ENCODE data around the gene PHACTR1.

Gene PHACTR1

GRCh38 chr6:13038315-13038714 lies 321.7 kb downstream of the PHACTR1 start:
- no peak for DNase-seq

GRCh38 chr6:13038741-13039190 lies 322.2 kb downstream of the PHACTR1 start:
- no peak for DNase-seq

DNA sequence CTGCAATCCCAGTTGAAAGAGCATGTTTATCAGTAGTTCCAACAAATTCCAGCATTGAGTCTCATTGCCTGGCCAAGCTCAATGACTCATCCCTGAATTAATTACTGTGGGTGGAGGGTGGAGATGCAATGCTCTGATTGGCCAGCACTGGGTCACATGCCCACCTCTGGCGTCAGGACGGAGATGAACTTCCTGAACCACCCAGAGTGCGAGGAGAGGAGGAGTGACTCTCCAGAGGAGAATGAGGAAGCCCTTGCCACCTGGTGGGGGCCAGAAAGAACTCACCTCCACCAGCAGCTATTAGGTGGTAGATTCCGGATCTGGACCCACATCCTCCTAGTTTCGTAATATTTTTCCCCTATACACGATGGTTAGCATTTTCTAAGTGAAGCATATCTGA lies 327.8 kb downstream of the PHACTR1 start:
- no peak for DNase-seq

DNA sequence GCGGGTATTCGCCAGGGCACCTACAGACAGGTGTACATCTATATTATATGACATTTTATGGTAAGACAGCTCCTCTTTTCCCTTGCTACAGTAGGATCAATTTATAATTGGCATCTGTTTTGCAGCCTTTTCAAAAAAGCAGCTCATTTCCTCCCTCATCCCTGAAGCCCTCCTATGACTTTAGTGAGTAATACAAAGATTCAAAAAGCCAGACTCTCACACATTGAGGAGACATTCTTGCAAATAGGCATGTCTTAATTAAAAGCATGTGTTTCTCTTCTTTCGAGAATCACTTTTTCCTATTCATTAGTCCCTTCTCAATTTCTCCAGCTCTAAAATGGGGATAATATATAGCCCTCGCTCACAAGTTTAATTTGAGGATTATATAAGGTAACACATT lies 328.3 kb downstream of the PHACTR1 start:
- no peak for DNase-seq

GRCh38 chr6:13045676-13046075 lies 329.1 kb downstream of the PHACTR1 start:
- DNase-seq, result no peak

GRCh38 chr6:13046084-13046483 lies 329.5 kb downstream of the PHACTR1 start:
- DNase-seq, result no peak

DNA sequence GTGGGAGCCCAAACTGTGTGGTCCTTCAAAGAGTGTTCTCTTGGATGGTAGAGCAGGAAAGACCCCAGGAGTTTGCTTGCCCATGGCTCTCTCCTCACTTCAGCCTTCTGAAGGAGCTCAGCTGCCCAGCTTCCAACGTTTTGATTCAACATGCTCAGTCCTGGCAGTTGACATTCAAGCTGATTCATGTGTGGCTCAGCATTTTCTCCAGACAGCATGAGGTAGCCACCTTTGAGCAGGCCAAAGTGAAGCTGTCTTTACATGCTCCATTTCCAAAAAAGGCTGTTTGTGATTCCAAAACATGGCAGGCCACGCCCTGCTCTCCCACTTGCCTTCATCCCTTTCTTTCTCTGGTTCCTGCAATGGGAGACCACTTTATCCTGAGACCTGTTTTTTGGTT lies 331.5 kb downstream of the PHACTR1 start:
- no peak for DNase-seq

- no peak for DNase-seq
Observed at GRCh38 chr6:13049666-13050254, 333.2 kb downstream of the PHACTR1 start.

DNA sequence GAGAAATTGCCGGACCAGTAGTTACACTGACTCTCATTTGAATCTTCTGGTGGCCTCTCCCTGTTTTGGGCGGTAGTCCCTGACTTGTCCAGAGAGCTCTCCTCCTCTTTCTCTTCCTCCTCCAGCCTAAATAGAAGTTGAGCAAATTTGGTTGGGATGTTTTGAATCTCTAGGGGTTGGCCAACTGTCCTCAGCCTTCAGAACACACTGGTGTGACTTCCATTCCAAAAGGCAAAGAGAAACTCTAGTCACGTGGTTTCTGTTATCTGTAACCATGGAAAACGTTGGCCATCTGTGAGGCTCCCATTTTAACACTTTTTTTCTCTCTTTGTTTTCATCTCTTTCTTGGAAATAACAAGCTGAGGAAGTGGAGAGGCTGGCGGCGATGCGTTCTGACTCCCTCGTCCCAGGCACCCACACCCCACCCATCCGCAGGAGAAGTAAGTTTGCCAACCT lies 336.5 kb downstream of the PHACTR1 start:
- peak; percentile 40 for DNase-seq

DNA sequence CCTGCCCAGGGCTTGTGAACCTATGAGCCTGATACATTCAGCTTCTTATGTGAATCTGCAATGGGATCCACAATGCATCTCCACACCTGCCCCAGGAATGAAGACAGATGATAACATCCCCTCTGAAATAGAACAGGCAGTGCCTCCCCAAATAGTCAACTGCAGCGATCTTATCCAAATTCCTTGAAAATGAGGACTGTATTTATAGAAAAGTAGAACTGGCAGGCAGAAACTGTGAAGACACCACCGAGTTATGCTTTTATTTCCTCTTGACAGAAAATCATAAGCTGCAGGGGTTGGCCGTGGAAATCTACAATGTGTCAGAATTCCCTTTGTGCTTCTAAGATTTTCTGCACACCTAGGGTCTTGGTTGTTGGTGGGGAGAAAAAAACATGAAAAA lies 341.5 kb downstream of the PHACTR1 start:
- DNase-seq, result no peak

DNA sequence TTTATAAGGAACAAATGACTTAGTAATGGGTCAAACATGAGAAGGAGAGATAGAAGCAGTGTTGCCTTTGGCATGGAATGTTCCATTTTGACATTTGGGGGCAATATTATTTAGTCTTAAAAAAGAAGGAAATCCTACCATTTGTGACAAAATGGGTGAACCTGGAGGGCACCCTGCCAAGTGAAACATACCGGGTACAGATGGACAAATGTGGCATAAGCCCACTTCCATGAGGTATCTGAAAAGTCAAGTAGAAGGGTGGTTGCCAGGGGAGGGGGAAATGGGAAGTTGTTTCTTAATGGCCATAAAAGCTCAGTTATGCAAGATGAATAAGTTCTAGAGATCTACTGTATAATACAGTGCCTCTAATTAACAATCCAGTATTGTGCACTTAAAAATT lies 342.5 kb downstream of the PHACTR1 start:
- no peak for DNase-seq

DNA sequence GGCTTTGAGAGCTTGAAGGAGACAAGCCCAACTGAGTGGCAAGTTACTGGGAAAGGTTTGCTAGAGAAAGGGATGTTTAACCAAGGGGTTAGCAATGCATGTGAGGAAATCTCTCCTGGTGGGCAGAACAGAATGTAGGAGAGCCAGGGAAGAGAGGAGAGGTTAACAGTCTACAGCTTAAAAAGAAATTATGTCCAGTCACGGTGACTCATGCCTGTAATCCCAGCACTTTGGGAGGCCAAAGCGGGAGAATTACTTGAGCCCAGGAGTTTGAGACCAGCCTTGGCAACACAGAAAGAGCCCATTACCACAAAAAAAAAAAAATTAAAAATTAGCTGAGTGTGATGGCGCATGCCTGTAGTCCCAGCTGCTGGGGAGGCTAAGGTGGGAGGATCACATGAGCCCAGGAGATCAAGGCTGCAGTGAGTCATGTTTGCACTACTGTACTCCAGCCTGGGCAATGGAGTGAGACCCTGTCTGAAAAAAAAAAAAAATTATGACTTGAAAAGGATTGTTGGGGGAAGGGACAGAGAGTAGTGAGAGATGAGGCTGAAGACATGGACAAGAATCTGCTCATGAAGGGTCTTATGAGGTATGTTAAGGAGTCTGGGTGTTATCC lies 346.8 kb downstream of the PHACTR1 start:
- no peak for DNase-seq

DNA sequence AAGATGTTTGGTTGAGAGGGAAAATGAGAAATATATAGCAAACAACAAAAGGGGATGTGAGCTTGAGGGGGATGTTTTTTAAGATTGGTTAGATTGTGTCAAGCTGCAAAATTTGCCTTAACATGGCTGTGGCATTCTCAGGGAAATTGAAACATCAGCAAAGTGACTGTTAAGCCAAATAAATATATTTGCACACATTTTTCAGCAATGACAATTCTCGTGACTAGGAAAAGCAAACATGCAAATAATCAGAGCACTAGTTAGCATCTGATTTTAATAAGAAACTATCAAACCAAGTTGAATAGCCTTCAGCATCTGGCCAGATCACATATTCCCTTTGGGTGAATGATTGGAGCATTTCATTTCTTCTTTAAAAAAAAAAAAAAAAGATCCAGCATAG lies 349.0 kb downstream of the PHACTR1 start:
- no peak for DNase-seq

GRCh38 chr6:13066050-13066449 lies 349.5 kb downstream of the PHACTR1 start:
- no peak for DNase-seq

DNA sequence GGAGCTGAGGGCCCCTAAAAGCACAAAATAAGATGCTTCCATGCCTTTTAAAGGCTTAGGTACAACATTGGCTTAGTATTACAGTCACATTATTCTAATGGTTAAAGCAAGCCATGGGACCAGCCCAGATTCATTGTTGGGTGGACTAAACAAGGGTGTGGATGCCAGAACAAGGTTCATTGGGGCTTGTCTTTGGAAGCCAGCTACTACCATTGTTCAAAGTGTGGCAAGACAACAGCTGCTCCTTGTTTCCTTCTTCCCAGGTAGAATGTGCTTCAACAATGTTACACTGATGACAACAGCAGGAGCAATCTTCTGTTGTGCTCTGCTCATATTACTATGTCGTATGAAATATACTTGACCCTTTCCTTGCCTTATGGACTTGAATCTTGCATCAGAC lies 350.3 kb downstream of the PHACTR1 start:
- no peak for DNase-seq

DNA sequence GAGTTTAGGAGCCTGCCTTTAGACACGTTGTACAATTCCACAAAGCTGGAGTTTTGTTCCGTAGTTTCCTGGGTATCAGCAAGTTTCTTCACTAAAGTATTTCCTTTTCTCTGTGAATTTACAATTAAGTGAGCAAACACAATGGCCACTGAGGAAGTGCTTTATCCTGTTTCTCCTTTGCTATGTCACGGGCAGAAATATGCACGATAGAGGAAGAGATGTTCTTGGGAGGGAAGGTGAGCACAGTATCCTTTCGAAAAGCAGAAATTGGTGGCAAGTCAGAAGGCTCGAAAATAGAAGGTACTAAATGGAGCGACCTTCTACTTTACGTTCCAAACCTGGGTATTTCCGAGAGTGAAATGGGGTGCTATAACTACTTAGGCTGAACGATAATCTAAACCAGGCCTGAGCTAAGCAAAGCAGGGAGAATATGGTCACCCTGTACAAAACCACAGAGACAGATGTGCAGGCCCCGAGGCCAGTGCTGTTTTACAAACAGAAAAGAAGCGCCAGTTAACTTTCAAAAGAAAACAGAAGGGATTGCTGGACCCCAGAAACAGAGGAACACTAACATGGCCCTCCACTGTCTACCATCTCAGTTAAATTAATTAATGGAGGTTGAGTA lies 352.1 kb downstream of the PHACTR1 start:
- no peak for DNase-seq

DNA sequence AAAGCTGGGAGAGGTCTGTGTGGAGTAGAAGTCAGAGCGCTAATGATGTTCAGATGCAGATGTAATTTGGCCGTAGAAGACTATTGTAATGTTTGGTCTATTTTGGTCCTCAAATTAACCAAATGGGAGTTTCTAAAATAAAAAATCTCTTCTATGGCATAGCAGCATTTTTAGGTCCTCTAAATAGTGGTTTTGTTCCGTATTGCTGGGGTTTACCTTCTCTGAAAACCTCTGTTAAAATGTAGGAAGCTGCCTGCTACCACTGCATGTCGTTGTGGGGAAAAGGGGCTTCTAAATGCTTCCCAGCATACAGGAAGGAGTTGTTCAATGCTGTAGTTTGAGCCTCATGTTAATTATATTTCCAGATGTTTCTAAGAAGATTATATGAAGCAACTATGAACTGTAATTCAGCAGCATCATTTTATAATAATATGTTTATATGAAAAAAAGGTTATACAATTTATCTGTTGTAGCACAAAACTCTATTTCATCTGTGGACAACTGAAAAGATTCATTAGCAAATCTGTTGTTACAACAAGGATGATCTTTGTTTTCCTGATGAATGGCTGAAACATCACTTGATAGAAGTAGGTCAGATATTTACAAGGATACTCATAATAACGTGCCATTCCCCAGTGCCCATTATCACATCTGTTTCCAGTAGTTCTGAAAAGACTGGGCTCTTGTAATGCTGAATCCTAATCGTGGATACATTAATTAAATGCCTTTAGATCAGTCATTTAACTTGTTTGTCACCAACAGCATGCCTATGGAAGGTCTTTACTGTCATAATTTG lies 355.2 kb downstream of the PHACTR1 start:
- DNase-seq, result no peak

DNA sequence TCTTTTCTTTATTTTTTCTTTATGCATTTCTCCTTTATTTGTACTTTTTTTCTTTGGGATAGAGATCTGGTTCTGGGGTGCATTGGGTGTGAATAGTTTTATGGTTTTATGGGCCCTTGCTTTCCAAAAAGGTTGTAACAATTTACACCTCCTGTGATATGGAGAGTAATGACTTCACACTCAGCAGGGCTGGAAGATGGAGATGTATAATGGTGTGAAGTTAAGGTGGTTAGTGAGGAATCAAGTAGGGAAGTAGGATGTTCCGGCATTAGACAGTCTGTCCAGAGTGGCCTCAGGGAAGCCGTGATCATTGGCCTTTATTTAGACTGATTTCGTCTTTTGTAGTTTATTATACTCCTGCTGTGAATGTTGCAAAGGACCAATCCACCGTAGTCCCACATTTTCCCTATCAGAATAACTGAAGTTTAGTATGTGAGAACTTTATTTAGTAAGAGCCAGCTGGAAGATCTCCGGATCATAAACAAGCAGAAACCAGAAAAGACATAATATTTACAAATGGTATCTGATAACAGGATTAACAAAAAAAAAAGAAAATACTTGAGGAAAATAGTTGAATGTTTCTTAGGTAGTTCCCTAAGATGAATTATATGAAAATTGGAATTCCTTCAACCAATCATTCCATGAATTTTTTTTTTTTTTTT lies 356.2 kb downstream of the PHACTR1 start:
- no peak for DNase-seq

DNA sequence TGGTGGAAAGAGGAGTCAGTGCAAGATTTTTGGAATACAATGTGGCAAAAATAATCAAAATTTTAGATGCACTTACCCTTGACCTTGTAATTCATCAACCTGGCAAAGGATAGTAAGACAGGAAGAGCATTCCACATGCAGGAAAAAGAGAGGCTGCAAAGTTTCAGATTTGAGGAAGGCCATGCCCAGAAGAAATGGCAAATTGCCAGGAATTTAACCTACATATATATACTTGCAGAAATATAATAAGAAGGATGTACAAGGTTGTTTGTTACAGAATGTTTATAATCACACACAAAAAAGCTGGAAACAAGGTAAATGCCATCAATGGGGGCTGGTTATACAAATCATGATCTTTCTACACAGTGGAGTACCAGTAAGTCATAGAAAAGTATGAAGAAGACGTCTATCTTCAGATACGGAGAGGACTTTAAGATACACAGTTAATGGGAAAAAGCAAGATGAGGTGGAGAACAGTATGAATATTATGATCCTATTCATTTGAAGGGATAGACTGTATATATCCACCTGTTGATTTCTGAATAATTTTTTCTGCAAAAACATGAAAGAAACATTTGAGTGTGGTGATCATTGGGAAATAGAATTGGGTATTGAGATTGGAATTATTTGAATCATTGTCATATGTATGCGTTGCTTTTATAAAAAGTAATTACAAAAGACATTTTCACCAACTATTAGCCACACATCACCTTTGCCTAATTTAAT lies 358.0 kb downstream of the PHACTR1 start:
- no peak for DNase-seq

- no peak for DNase-seq
Observed at GRCh38 chr6:13075141-13075845, 358.7 kb downstream of the PHACTR1 start.

DNA sequence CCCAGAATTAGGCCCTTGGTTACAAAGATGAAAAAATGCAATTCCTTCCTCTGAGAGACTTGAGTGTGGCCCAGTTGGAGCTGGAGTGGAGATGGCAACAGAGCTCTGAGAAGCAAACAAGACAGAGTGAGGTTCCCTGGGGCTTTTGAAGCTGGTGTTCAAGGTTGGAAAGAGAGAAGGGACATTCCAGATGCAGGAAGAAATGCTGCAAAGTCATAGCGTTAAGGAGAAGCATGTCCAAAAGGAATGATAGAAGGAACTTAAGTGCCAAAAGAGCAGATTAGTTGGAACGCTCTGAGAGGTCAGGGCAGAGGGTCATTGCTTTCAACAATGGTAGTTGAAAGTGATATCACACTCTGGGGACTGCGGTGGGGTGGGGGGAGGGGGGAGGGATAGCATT lies 360.0 kb downstream of the PHACTR1 start:
- no peak for DNase-seq

GRCh38 chr6:13077117-13077516 lies 360.6 kb downstream of the PHACTR1 start:
- DNase-seq, result no peak
